WTC11 (cell line): ENCODE measurements around the gene HTR6. TPM values are rescaled to one million over a fixed set of nuclear protein-coding genes. Genes with fewer than 3 reads are reported as not detected.
"Not testable (repeated sequence)": the region's sequence is repeated elsewhere in the genome, so short reads cannot be mapped to it uniquely, and the experiment has no call there.

Experiments used
- ATAC-seq: fragments of 200-7000 bp; cut with Tn5 transposase; 2 replicates; pipeline ENCODE4 v1.10.0; 2021; ENCODE audit warnings: mild to moderate bottlenecking, moderate library complexity
- CTCF ChIA-PET: fragments of 300-600 bp; sonication (Branson Sonifier 250); formaldehyde crosslinking; loops from one replicate; lab custom pipeline; 2021; ENCODE audit warnings: antibody characterized with exemption; lab: Charles Lee
- POLR2A ChIA-PET: fragments of 350-600 bp; sonication (Branson Sonifier 250); formaldehyde crosslinking; loops from one replicate; lab custom pipeline; 2021; ENCODE audit warnings: antibody characterized with exemption; lab: Charles Lee
- DNase-seq: peaks from one replicate; pipeline ENCODE4 v3.0.0; 2021; ENCODE audit warnings: low spot score
- H3K27ac Mint-ChIP-seq: 2 replicates; pipeline ENCODE4 v1.8.0; 2021; ENCODE audit warnings: mixed read lengths
- H3K27me3 Mint-ChIP-seq: 2 replicates; pipeline ENCODE4 v1.8.0; 2021; ENCODE audit warnings: low read depth, mild to moderate bottlenecking, moderate library complexity, mixed read lengths
- H3K36me3 Mint-ChIP-seq: 2 replicates; pipeline ENCODE4 v1.8.0; 2021; ENCODE audit warnings: mixed read lengths
- H3K4me1 Mint-ChIP-seq: 2 replicates; pipeline ENCODE4 v1.8.0; 2022; ENCODE audit warnings: mixed read lengths
- H3K4me3 Mint-ChIP-seq: 2 replicates; pipeline ENCODE4 v1.8.0; 2021; ENCODE audit warnings: mild to moderate bottlenecking, moderate library complexity, mixed read lengths
- H3K9me3 Mint-ChIP-seq: 2 replicates; pipeline ENCODE4 v1.8.0; 2021; ENCODE audit warnings: mixed read lengths
- AR ChIP-seq: fragments of 250-450 bp; sonication (Bioruptor Pico); IDR thresholded peaks from 2 replicates; pipeline ENCODE4 v1.9.0; 2021; ENCODE audit warnings: mild to moderate bottlenecking
- CREM ChIP-seq: sonication (generic); formaldehyde crosslinking; IDR thresholded peaks from 2 replicates; pipeline ENCODE4 v1.8.1; 2022; ENCODE audit warnings: mild to moderate bottlenecking, missing genetic modification reagents, moderate library complexity
- ETV6 ChIP-seq: sonication (generic); formaldehyde crosslinking; IDR thresholded peaks from 2 replicates; pipeline ENCODE4 v1.8.1; 2022; ENCODE audit warnings: mild to moderate bottlenecking, missing genetic modification reagents
- GABPB1 ChIP-seq: sonication (generic); formaldehyde crosslinking; IDR thresholded peaks from 2 replicates; pipeline ENCODE4 v1.8.1; 2023; ENCODE audit warnings: mild to moderate bottlenecking, missing genetic modification reagents
- OVOL2 ChIP-seq: fragments of 250-450 bp; sonication (Bioruptor Pico); IDR thresholded peaks from 2 replicates; pipeline ENCODE4 v1.9.0; 2021; ENCODE audit warnings: mild to moderate bottlenecking, borderline replicate concordance
- PRDM15 ChIP-seq: sonication (generic); formaldehyde crosslinking; IDR thresholded peaks from 2 replicates; pipeline ENCODE4 v1.8.0; 2022; ENCODE audit warnings: missing genetic modification reagents
- RORB ChIP-seq: fragments of 250-450 bp; sonication (Bioruptor Pico); IDR thresholded peaks from 2 replicates; pipeline ENCODE4 v1.9.0; 2021; ENCODE audit warnings: mild to moderate bottlenecking
- TEAD1 ChIP-seq: sonication (generic); formaldehyde crosslinking; IDR thresholded peaks from 2 replicates; pipeline ENCODE4 v1.8.0; 2022; ENCODE audit warnings: mild to moderate bottlenecking, missing genetic modification reagents
- USF1 ChIP-seq: sonication (generic); formaldehyde crosslinking; IDR thresholded peaks from 2 replicates; pipeline ENCODE4 v1.8.0; 2022; ENCODE audit warnings: mild to moderate bottlenecking, missing genetic modification reagents
- USF2 ChIP-seq: sonication (generic); formaldehyde crosslinking; IDR thresholded peaks from 2 replicates; pipeline ENCODE4 v1.8.1; 2023; ENCODE audit warnings: mild to moderate bottlenecking, missing genetic modification reagents, moderate library complexity
- ZNF232 ChIP-seq: sonication (generic); formaldehyde crosslinking; IDR thresholded peaks from 2 replicates; pipeline ENCODE4 v1.8.0; 2022; ENCODE audit warnings: mild to moderate bottlenecking, missing genetic modification reagents
- ZNF317 ChIP-seq: sonication (generic); formaldehyde crosslinking; IDR thresholded peaks from 2 replicates; pipeline ENCODE4 v1.8.1; 2023; ENCODE audit warnings: low read depth, mild to moderate bottlenecking, moderate library complexity, missing genetic modification reagents, borderline replicate concordance
- total RNA-seq: library from RNA; stranded (reverse); gene quantifications from 3 replicates; pipeline ENCODE4 v1.2.3, GENCODE V29; 2021

Gene HTR6
- total RNA-seq, 1 experiment from 2014 or later = 0.90 TPM

GRCh38 chr1:19630192-19630591 is 34.5 kb upstream of the HTR6 start:
- H3K27me3 Mint-ChIP-seq, H3K4me3 Mint-ChIP-seq, H3K9me3 Mint-ChIP-seq, ATAC-seq, H3K27ac Mint-ChIP-seq, DNase-seq: not testable (repeated sequence)
- Mint-ChIP-seq H3K4me1 (peaks cover 18% of the 10 kb centered on the region), H3K36me3 (peaks cover 11% of the 10 kb centered on the region; the same call in 1 of the 2 replicates)
- CTCF ChIA-PET = interaction anchor here (1.3 to 3.2 kb wide), 5 partner anchors 10 to 256 kb away, joined by 4 to 22 read pairs (median 7); no protein-coding TSS in a partner anchor
- POLR2A ChIA-PET = interaction anchor here (0.6 kb wide), 1 partner anchor 72 kb away, joined by 3 read pairs; no protein-coding TSS in a partner anchor

GRCh38 chr1:19630720-19631395 is 33.8 kb upstream of the HTR6 start:
- no peak for ATAC-seq

GRCh38 chr1:19632211-19632610 is 32.5 kb upstream of the HTR6 start:
- ATAC-seq = no peak
- Mint-ChIP-seq H3K36me3 (peaks cover 6% of the 10 kb centered on the region; the same call in 1 of the 2 replicates), H3K9me3 (no peaks in the 10 kb centered on the region), H3K4me3 (no peak overlapping the region), H3K27ac (no peak overlapping the region), H3K27me3 (no peaks in the 10 kb centered on the region), H3K4me1 (peaks cover 18% of the 10 kb centered on the region)
- no peak for DNase-seq
- CTCF ChIA-PET = interaction anchor here (0.5 to 1.1 kb wide), 3 partner anchors 24 to 290 kb away, joined by 3 read pairs; no protein-coding TSS in a partner anchor
- TF ChIP-seq GABPB1 (CRISPR knock-in tag) = no peak
- TF ChIP-seq AR (CRISPR knock-in tag) = no peak
- TF ChIP-seq PRDM15 = no peak
- TF ChIP-seq ETV6 (CRISPR knock-in tag) = no peak
- POLR2A ChIA-PET = no interaction called here

More at GRCh38 chr1:19630720-19631395, 33.8 kb upstream of the HTR6 start:
- DNase-seq = no peak
- no peak overlapping the region for H3K4me3 Mint-ChIP-seq
- peaks cover 10% of the 10 kb centered on the region; the same call in 1 of the 2 replicates for H3K36me3 Mint-ChIP-seq
- no peaks in the 10 kb centered on the region for H3K27me3 Mint-ChIP-seq
- ChIA-PET POLR2A (no interaction called here), CTCF (interaction anchor here (0.6 to 3.2 kb wide), 8 partner anchors 9 to 289 kb away, joined by 3 to 22 read pairs (median 7); no protein-coding TSS in a partner anchor)
- peaks cover 18% of the 10 kb centered on the region for H3K4me1 Mint-ChIP-seq
- H3K9me3 Mint-ChIP-seq = no peaks in the 10 kb centered on the region
- TF ChIP-seq OVOL2 (no peak), ZNF232 (CRISPR knock-in tag) (no peak), ZNF317 (CRISPR knock-in tag) (no peak), USF2 (CRISPR knock-in tag) (no peak), RORB (no peak), TEAD1 (CRISPR knock-in tag) (no peak), USF1 (no peak), CREM (CRISPR knock-in tag) (no peak)
- H3K27ac Mint-ChIP-seq = no peak overlapping the region
